Tongue (tissue), 2 donors: Measurements from ENCODE around the gene OR1D5. TPM values are rescaled to one million over a fixed set of nuclear protein-coding genes. Genes with fewer than 3 reads are reported as not detected.
A peak's percentile ranks its signal among the peaks of the same experiment; 100 is the strongest.
"Not testable (repeated sequence)": the region's sequence is repeated elsewhere in the genome, so short reads cannot be mapped to it uniquely, and the experiment has no call there.

Source experiments
- DNase-seq: peaks from one replicate; pipeline ENCODE4 v3.0.0-alpha.2; 2015
- total RNA-seq: library from RNA; depleted of rRNA; stranded (reverse); fragments of >200 nt; gene quantifications from one replicate; pipeline ENCODE4 v1.2.3, GENCODE V29; 2014

The OR1D5 gene, protein sequence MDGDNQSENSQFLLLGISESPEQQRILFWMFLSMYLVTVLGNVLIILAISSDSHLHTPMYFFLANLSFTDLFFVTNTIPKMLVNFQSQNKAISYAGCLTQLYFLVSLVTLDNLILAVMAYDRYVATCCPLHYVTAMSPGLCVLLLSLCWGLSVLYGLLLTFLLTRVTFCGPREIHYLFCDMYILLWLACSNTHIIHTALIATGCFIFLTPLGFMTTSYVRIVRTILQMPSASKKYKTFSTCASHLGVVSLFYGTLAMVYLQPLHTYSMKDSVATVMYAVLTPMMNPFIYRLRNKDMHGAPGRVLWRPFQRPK
- total RNA-seq = not detected

DNA sequence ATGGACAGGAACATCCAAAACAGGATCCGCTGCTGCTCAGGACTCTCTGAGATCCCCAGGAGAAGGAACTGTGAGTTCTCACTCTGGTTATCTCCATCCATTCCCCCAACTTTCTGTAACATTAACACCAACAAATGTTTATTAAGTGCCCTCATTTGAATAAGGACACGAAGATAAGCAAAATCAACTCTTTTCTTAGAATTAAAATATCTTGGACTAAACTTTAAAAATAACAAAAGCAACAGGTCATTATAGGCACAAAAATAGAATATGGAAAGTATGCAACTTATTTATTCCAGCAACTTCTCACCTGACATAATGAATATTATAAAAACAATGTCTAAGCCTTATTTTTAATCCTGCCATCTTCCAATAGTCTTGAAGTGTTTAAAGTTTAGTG lies at the start of gene OR1D5:
TSS of gene OR1D5 (minus strand) at position 101 of the 400 bp plus-strand sequence. CDS start at position 101, 0 bp downstream.
- not testable (repeated sequence) for DNase-seq

DNA sequence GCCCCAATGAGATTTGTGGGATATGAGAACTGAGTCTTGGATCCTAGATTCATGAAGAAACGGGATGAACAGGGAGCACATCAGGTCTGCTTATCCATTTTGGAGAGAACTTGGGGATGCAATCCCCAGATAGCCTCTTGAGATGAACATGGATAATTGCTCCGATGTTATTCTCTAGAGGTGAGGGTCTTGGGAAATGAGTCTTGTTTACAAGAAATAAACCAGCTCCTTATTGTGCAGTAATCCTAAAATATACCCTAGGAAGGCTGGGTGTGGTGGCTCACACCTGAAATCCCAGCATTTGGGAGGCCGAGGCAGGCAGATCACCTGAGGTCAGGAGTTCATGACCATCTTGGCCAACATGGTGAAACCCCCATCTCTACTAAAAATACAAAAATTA lies 40.9 kb upstream of the OR1D5 start, which contains the start of gene OR1D2:
TSS of gene OR1D2 (minus strand) at position 101 of the 400 bp plus-strand sequence. CDS start 11,426 bp downstream, outside the sequence.
- DNase-seq = no peak

DNA sequence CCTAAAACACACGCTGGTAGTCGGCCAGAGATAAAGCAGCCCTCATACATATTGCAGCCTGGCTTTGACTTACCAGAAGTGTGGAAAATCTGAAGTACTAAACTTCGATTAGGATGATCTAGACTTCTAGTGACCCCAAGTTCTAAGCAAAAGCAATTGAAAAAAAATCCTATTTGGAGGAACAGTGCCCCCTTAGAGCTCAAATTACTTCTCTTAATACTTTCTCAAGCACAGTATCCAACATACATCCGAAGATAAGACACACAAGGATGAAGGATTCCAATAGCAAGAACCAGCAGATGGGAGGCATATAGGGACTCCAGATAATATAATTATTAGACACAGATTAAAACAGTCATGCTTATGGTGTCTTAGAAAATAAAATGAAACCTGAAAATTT lies 10.4 kb upstream of the OR1D5 start:
- not testable (repeated sequence) for DNase-seq

DNA sequence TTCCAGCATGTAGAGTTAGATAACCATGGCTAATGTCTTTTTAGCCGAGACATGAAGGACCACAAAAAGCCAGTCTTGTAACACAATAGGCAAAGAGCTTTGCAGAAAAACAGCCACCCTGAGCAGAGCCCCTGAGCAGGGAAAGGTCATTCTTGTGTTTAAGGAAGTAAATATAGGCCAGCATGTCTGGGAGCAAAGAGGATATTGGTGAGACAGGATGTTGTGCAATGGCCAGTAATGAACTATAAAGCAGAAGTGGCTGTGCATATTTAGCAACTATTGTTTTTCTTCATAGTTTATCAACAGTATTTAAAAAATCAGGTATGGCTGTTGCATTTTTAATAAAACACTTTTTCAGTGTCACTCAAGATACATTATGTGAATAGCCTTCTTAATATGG lies 1.8 kb upstream of the OR1D5 start:
- not testable (repeated sequence) for DNase-seq

DNA sequence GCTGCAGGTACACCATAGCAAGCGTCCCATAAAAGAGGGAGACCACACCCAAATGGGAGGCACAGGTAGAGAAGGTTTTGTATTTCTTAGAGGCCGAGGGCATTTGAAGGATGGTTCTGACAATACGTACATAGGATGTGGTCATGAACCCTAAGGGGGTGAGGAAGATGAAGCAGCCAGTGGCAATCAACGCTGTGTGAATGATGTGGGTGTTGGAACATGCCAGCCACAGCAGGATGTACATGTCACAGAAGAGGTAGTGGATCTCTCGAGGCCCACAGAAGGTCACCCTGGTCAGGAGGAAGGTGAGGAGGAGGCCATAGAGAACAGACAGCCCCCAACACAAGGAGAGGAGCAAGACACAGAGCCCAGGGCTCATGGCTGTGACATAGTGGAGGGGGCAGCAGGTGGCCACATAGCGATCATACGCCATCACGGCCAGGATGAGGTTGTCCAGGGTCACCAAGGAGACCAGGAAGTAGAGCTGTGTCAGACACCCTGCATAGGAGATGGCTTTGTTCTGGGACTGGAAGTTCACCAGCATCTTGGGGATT lies 506 bp downstream of the OR1D5 start:
- not testable (repeated sequence) for DNase-seq

DNA sequence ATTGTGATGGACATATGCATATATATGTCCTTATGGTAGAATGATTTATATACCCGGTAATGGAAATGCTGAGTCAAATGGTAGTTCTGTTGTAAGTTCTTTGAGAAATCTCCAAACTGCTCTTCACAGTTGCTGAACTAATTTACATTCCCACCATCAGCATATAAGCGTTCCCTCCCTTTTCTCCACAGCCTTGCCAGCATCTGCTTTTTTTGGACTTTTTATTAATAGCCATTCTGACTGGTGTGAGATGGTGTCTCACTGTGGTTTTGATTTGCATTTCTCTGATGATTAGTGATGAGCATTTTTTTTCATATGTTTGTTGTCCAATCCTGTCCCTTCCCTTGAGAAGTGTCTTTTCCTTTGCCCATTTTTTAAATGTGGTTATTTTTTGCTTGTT lies 8.5 kb downstream of the OR1D5 start:
- not testable (repeated sequence) for DNase-seq

DNA sequence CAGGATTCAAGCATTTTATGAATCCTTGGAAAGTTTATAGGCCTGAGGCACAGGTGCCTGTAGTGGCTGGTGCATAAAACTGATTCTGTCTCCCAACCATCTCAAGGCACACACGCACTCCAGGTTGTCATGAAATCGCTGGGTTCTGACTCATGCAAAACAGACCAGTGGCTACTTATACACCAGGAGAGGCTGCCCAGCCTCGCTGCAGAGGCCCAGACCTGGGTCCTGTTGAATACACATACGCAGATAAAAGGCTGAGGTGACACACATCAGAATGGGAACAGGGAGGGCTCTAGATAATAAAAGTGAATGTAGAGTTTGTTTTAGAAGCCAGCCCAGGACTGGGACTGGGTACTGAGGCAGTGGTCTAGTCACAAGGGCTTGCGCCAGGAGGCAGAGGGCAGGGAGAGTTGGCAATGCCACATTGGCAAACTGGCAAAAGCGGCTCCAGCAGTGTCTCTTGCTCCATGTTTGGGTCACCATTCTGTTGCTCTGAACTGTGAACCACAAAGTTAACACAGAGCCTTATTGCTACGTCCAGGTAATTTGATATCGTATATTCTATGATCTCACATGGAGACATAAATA lies 13.6 kb downstream of the OR1D5 start:
- DNase-seq = no peak

DNA sequence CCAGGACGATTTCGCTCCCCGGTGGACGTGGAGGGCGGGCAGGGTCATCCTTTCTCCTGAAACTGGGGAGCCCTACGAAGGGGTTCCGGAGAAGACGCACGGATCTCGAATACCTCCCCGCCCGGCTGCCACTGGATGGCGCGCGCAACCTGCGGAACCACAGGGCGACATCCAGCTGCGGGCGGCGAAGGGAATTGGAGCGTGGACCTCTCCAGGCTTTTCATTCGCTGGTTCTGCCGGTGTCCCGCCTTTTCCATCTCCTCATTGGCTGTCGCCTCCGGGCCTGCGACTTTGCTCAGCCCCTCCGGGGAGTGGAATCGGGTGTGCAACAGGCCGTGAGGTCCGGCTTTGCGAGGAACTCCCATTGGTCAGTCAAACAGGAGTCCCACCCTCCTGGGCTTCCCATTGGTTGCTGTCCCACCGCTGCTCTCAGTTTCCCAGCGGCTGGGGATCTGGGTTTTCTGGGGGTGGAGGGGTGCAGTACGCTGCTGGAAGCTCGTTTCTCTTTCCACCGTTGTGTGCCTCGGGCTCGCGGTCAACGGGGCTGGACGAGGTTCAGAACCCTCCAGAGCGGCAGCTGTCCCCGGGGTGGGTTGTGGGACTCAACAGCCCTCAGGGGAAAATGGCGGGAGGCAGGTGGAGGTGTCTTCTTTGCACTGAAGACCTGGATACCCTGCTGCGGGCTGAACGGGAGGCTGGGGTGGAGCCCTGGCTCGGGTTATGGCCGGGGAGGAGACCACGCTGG lies 14.5 kb downstream of the OR1D5 start:
- peak; percentile 99 for DNase-seq

DNA sequence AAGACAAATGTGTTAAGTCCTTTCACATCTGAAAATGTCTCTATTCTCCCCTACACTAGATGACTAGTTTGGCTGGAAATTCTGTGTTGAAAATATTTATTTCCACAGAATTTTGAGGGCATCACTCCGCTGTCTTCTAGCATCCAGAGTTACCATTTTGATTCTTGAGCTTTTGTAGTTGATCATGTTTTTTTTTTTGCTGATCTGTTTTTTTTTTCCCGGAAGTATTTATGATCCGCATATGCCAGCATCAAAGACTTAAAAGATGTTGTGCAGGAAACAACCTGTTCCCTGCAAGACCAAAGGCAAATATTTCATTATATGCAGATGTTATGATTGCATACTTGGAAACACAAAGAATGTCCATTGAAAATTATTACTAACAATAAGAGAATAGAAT lies 16.7 kb downstream of the OR1D5 start:
- no peak for DNase-seq

DNA sequence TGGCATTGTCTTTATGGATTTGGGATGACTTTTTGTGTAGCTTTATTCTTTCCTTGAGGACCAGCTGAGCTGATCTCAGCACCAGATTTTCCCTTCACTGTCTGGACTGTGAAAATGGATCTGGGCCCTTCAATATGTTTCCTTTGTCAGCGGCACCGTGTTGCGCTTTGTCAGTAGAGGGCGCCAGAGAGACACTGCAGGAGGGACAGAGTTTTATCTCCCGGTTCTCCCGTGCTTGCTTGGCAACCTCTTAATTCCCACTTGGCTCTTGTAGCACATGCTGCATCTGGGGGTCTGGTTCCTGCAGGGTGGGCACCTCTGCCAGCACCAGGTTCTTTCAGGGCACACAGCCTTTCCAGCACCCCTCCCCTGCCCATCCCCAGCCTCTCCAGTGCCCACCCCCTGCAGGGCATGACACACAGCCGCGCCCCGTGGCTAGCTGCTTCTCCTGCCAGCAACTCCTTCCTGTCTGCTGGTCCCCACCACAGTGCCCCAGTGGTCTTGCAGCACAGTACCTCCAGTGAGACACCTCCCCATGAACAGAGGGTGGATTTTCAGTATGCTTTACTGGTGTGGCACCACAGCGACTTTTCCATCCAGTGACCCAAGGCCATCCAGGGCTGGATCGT lies 19.6 kb downstream of the OR1D5 start:
- DNase-seq = no peak

DNA sequence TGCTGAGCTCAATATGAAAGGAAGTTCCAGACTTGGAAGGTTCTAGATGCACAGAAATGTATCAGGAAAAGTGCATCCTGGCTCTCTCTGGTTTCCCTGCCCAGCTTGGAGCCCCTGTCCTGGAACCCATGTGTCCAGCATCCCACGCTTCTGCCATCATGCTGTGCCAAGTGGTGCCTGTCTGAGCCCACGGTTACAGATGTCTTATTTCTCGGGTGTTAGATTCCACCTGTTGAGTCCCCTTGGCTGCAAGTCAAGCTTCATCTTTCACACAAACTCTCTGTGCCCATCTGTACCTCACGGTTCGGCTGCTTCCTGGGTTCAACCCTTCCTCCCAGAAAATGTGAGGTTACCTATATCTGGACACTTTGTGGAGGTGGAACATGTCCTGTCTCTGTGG lies 22.5 kb downstream of the OR1D5 start:
- DNase-seq = no peak

DNA sequence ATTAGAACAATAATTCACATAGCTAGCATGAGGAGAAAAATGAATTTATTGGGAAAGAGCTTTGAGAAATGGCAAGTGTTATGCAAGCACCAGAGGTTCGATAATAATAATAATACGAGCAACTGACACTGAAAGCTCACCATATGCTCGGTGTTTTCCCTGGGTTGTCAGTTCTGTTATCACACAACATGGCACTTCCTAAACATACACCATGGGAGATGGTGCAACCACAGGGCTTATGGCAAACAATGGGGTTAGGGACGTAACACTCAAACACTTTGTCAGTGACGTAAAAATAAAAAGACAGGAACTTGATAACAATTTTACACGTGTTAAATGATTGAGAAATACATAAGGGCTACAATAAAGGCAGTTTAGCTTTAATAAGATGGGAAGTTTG lies 23.7 kb downstream of the OR1D5 start:
- DNase-seq = no peak

DNA sequence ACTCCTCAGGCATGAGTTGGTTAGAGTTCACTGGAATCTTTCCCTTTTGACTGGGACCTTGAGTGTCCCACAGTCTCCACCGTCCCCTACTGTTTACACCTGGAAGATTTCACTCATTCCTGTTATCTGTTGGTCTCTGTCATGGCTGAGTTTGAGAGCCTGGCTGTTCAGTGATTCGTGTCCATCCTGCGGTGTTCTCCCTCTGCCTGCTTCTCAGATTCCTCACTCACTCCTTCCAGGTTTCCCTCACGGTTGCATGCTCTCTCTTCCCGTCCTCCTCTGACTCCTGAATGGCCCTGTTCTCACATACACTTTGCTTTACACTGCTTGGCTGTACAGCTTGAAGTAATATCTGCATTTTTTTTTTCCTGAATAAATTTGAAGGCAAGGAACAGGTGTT lies 24.5 kb downstream of the OR1D5 start:
- DNase-seq = no peak

DNA sequence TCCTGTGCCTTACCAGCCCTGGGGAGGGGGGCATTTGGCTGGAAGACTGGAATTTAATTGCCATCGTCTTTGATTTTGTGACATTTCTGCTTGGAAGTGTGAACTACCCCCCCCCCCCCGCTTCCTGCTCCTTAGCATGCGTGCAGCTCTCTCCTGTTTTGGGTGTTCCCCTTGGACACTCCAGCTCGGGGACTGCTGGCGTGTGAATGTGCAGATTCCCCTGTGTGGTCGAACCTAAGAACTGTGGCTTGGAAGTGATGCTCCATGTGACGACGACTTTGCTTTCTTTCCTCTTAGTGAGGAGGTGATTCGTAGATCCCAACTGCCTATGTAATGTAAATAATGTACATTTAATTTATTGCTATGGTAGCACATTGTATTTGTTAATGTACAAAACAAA lies 26.1 kb downstream of the OR1D5 start:
- DNase-seq = no peak

DNA sequence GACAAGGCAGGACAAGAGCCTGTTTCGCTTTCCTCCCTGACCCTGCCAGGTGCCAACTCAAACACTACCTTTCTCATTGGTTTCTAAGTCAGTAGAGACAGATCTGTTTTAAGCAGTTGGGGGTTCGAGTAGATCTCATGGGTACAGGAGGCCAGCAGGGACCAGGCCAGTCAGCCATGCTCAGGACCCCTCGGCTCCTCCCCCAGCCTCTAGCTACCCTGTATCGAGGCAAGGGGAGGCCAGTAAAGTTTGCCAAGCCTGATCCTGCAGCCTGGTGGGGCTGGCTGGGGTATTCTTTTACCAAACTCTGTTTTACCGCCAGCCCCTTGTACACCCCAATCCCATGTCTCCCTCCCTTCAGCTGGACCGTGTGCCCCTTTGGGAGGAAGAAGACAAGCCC lies 26.6 kb downstream of the OR1D5 start:
- DNase-seq = no peak

DNA sequence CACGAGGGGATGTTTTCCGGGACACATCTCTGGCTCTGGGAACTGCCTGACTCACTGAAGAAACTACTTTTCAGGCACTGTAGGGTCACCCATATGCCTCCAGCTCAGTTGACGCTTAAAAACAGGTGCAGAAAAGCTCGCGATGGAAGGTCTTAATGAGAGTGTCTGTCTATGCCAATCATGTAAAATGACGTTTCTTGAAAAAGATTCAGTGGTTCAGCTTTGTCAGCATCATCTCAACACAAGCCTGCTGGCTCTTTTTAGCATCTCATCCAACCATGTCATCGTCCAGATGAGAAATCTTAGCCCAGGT lies 27.5 kb downstream of the OR1D5 start:
- no peak for DNase-seq

DNA sequence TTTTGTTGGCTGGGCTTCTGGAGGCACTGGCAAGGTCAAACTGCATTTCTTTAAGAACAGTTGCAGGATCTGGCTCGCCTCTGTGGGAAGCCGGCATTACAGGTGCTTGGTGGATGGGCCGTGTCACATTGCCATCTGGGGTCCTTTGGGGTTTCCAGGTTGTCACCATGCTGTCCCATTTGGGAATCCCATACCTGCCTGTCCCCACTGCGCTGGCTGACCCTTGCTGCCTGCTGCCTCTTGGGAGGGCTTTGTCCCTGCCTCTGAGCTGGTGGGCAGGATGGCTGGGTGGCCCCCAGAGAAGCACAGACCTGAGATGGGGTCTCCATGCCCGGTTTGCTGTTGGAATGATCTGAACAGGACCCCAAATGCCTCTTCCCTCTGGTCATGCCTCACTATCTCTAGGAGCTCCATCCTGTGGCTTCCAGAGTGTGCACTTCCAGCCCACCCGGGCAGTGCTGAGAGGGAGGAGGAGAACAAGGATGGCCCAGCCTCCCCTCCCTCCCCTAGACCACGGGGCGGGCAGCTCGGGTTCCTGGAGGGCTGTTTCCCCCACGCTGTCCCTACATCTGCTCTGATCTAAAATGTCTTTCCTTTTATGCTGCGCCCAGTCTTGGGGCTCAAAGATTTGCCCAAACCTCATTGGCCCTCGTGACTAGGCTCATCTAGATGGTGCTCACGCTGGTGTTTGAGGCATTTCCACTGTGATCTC lies 28.0 kb downstream of the OR1D5 start:
- DNase-seq = no peak

DNA sequence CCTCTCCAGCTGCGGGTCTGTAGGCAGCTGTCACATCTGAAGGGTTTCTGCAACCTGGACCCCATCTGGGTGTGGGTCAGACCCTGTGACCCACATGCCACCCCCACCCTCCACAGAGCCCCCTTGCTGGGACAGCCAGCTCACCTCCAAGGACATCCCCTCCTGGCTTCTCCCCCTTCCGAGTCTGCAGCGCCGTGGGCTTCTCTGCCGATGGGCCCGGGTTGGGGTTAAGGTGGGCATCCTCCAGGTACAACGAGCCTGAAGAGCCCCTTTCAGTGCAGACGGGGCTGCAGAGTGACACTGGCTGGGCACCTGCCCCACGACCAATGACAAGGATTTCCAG lies 28.9 kb downstream of the OR1D5 start:
- no peak for DNase-seq

DNA sequence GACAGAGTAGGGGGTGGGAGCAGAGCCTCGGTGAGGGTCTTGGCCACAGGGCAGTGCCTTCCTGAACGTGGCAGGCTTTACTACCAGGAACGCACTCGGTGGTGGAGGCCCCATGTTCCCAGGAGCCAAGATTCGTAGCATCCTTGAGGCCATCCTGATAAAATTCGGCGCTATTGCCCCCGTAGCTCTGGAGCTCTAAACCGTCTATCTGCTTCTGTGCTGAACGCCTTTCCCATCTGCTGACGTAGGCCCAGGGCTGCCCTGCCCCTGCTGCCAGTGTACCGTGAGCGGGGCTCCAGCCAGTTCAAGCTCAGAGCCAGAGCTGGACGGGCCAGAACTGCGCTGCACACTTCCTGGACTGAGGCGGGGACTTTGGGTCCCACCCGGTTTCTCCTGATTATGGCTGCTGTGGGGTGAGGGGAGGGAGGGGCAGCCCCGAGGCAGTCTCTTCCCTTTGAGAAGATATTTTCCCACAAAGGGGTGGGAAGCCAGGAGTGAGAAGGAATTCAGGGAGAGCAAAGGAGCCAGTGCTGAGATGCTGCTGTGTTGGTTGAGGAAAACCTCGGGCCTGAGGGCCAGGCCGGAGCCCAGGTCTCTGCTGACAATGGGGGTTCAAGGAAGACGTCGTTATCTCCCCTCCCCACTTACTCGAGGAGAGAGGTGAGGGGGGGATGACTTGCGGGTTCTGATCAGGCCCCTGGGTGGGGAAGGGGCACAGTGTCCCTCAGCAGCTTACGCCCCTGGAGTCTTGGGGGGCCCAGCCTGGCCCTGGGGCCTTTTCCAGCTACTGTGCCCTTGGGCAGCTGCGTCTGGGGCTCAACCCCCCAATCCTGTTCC lies 29.4 kb downstream of the OR1D5 start:
- no peak for DNase-seq

DNA sequence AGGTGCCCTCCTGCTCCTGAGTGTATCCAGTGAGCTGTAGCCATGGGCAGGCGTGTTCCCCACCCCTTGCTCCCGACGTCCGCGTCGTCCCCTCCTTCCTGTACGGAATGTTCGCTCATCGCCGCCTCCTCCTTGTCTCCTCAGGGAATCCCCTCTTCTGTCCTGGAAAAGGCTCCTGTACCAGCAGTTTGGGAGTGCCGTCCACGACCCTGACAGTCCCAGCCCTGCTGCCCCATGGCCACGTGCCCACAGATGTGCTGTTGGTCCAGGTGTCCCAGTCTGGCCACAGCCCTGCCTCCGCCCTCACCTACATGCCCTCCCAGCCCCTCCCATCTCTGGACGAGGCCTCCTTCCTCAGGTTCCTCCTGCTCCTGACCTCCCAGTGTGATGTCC lies 30.2 kb downstream of the OR1D5 start:
- no peak for DNase-seq
